Neural cell (in vitro differentiated cells): ENCODE measurements around the gene CDO1. TPM values are rescaled to one million over a fixed set of nuclear protein-coding genes. Genes with fewer than 3 reads are reported as not detected.

Experiments
- H2AFZ ChIP-seq: fragments of 200-600, 300-800 bp; sonication (generic), shearing (Covaris generic); 2 replicates; pipeline ENCODE4 v1.6.0; 2014; ENCODE audit warnings: low read depth, mild to moderate bottlenecking, antibody characterized with exemption, low read length, moderate library complexity
- H3F3A ChIP-seq: fragments of 200-600 bp; shearing (Covaris generic); 2 replicates; pipeline ENCODE4 v1.6.1; 2016; ENCODE audit warnings: mild to moderate bottlenecking, moderate library complexity, mixed read lengths, antibody characterized with exemption, low read length; ENCODE audit not compliant: insufficient read depth, poor library complexity, severe bottlenecking
- H3K27ac ChIP-seq: fragments of 200-600, 300-800 bp; sonication (generic), shearing (Covaris generic); 2 replicates; pipeline ENCODE4 v1.5.1; 2014; ENCODE audit warnings: mild to moderate bottlenecking, low read length, moderate library complexity
- H3K27me3 ChIP-seq: fragments of 300-800, 200-600 bp; sonication (generic), shearing (Covaris generic); 2 replicates; pipeline ENCODE4 v1.6.0; 2014; ENCODE audit warnings: mild to moderate bottlenecking, low read depth, low read length, moderate library complexity; ENCODE audit not compliant: insufficient read depth
- H3K36me3 ChIP-seq: fragments of 300-800, 200-600 bp; sonication (generic), shearing (Covaris generic); 2 replicates; pipeline ENCODE4 v1.5.1; 2014; ENCODE audit warnings: mild to moderate bottlenecking, antibody characterized with exemption, low read length, moderate library complexity; ENCODE audit not compliant: insufficient read depth
- H3K4me2 ChIP-seq: fragments of 300-800, 200-600 bp; sonication (generic), shearing (Covaris generic); 2 replicates; pipeline ENCODE4 v1.6.0; 2014; ENCODE audit warnings: mild to moderate bottlenecking, low read length
- H3K4me3 ChIP-seq: fragments of 300-800, 200-600 bp; sonication (generic), shearing (Covaris generic); 2 replicates; pipeline ENCODE4 v1.5.1; 2014; ENCODE audit warnings: mild to moderate bottlenecking, low read length, moderate library complexity
- H3K79me2 ChIP-seq: fragments of 200-600 bp; shearing (Covaris generic); replicated peaks from 2 replicates; pipeline ENCODE4 v1.6.0; 2014; ENCODE audit warnings: mild to moderate bottlenecking, low read length, moderate library complexity; ENCODE audit not compliant: insufficient read depth
- H3K9ac ChIP-seq: fragments of 300-800, 200-600 bp; sonication (generic), shearing (Covaris generic); 2 replicates; pipeline ENCODE4 v1.6.1; 2016; ENCODE audit warnings: mild to moderate bottlenecking, low read length, mixed read lengths
- H3K9me2 ChIP-seq: fragments of 200-600 bp; shearing (Covaris generic); 2 replicates; pipeline ENCODE4 v1.6.1; 2016; ENCODE audit warnings: mild to moderate bottlenecking, low read length, mixed read lengths; ENCODE audit not compliant: insufficient read depth
- H3K9me3 ChIP-seq: fragments of 200-600, 300-800 bp; sonication (generic), shearing (Covaris generic); 2 replicates; pipeline ENCODE4 v1.6.1; 2016; ENCODE audit warnings: mild to moderate bottlenecking, mixed run types, low read length, moderate library complexity, mixed read lengths
- H4K20me1 ChIP-seq: fragments of 200-600 bp; shearing (Covaris generic); 2 replicates; pipeline ENCODE4 v1.6.1; 2016; ENCODE audit warnings: mild to moderate bottlenecking, mixed run types; ENCODE audit not compliant: insufficient read depth
- EP300 ChIP-seq: fragments of 450-650 bp; conservative IDR thresholded peaks from 2 replicates; pipeline ENCODE4 v1.6.1; 2014; ENCODE audit warnings: antibody characterized with exemption, mild to moderate bottlenecking, moderate library complexity; ENCODE audit not compliant: poor library complexity, severe bottlenecking
- EZH2 ChIP-seq: fragments of 200-600, 300-800 bp; shearing (Covaris generic), sonication (generic); IDR thresholded peaks from 2 replicates; pipeline ENCODE4 v1.6.1; 2014; ENCODE audit warnings: antibody characterized with exemption, low read length, borderline replicate concordance, mild to moderate bottlenecking; ENCODE audit not compliant: insufficient read depth, poor library complexity, severe bottlenecking
- MXI1 ChIP-seq: fragments of 450-650 bp; conservative IDR thresholded peaks from 2 replicates; pipeline ENCODE4 v1.6.1; 2014; ENCODE audit warnings: antibody characterized with exemption, mild to moderate bottlenecking; ENCODE audit not compliant: poor library complexity, severe bottlenecking
- POLR2AphosphoS5 ChIP-seq: IDR thresholded peaks from 2 replicates; pipeline ENCODE4 v1.6.1; 2012
- RAD21 ChIP-seq: fragments of 450-650 bp; conservative IDR thresholded peaks from 2 replicates; pipeline ENCODE4 v1.6.1; 2014; ENCODE audit warnings: antibody characterized with exemption, mild to moderate bottlenecking, moderate library complexity
- SMC3 ChIP-seq: fragments of 450-650 bp; conservative IDR thresholded peaks from 2 replicates; pipeline ENCODE4 v1.6.1; 2014; ENCODE audit warnings: antibody characterized with exemption, mild to moderate bottlenecking, moderate library complexity; ENCODE audit not compliant: poor library complexity
- TAF1 ChIP-seq: IDR thresholded peaks from 2 replicates; pipeline ENCODE4 v1.6.1; 2012; ENCODE audit warnings: low read depth
- polyA plus RNA-seq: library from polyadenylated mRNA; depleted of rRNA; stranded (reverse); fragments of >200 nt; gene quantifications from 2 replicates; pipeline ENCODE4 v1.2.3, GENCODE V29; 2014
- TF ChIP-seq, protein P1 (sequence below): IDR thresholded peaks from 2 replicates; pipeline ENCODE4 v1.6.1; 2012; ENCODE audit warnings: borderline replicate concordance
- TF ChIP-seq, protein P2 (sequence below): fragments of 450-650 bp; IDR thresholded peaks from 2 replicates; pipeline ENCODE4 v1.5.1; 2014; ENCODE audit warnings: antibody characterized with exemption, mild to moderate bottlenecking, moderate library complexity; ENCODE audit not compliant: poor library complexity, severe bottlenecking

The CDO1 gene
- polyA plus RNA-seq, 1 donor from 2014 or later = 201 TPM

DNA sequence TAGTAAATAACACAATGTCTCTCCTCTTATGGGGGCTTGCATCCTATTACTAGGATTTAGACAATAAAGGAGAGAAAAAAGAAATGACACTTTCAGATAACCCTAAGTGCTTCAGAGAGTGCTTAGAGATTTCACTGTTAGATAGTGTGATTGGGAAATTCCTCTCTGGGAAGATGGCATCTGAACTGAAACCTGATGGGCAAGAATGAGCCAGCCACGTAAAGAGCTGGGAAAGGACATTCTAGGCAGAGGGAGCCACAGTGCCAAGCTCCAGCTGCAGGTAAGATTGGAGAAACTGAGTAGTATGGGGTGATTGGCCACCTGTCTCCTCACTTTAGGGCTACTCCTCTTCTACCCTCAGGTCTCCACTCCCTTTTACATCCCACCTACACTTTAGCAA, 14.5 kb downstream of the CDO1 start:
- Histone ChIP-seq H3K9ac (no peak overlapping the region), H4K20me1 (no peaks in the 10 kb centered on the region), H3K36me3 (peaks cover 7% of the 10 kb centered on the region), H3K27me3 (no peaks in the 10 kb centered on the region), H3K9me2 (no peaks in the 10 kb centered on the region), H3K79me2 (no peaks in the 10 kb centered on the region), H3K4me3 (no peak overlapping the region), H3K27ac (no peak overlapping the region), H3F3A (no peaks in the 10 kb centered on the region), H3K4me2 (no peak overlapping the region), H3K9me3 (no peaks in the 10 kb centered on the region), H2AFZ (no peak overlapping the region)
- TF ChIP-seq, protein P1, sequence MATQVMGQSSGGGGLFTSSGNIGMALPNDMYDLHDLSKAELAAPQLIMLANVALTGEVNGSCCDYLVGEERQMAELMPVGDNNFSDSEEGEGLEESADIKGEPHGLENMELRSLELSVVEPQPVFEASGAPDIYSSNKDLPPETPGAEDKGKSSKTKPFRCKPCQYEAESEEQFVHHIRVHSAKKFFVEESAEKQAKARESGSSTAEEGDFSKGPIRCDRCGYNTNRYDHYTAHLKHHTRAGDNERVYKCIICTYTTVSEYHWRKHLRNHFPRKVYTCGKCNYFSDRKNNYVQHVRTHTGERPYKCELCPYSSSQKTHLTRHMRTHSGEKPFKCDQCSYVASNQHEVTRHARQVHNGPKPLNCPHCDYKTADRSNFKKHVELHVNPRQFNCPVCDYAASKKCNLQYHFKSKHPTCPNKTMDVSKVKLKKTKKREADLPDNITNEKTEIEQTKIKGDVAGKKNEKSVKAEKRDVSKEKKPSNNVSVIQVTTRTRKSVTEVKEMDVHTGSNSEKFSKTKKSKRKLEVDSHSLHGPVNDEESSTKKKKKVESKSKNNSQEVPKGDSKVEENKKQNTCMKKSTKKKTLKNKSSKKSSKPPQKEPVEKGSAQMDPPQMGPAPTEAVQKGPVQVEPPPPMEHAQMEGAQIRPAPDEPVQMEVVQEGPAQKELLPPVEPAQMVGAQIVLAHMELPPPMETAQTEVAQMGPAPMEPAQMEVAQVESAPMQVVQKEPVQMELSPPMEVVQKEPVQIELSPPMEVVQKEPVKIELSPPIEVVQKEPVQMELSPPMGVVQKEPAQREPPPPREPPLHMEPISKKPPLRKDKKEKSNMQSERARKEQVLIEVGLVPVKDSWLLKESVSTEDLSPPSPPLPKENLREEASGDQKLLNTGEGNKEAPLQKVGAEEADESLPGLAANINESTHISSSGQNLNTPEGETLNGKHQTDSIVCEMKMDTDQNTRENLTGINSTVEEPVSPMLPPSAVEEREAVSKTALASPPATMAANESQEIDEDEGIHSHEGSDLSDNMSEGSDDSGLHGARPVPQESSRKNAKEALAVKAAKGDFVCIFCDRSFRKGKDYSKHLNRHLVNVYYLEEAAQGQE = no peak
- no peak for TF ChIP-seq EP300
- no peak for TF ChIP-seq SMC3
- TF ChIP-seq POLR2AphosphoS5 = no peak
- TF ChIP-seq RAD21 = no peak
- no peak for TF ChIP-seq TAF1
- TF ChIP-seq, protein P2, sequence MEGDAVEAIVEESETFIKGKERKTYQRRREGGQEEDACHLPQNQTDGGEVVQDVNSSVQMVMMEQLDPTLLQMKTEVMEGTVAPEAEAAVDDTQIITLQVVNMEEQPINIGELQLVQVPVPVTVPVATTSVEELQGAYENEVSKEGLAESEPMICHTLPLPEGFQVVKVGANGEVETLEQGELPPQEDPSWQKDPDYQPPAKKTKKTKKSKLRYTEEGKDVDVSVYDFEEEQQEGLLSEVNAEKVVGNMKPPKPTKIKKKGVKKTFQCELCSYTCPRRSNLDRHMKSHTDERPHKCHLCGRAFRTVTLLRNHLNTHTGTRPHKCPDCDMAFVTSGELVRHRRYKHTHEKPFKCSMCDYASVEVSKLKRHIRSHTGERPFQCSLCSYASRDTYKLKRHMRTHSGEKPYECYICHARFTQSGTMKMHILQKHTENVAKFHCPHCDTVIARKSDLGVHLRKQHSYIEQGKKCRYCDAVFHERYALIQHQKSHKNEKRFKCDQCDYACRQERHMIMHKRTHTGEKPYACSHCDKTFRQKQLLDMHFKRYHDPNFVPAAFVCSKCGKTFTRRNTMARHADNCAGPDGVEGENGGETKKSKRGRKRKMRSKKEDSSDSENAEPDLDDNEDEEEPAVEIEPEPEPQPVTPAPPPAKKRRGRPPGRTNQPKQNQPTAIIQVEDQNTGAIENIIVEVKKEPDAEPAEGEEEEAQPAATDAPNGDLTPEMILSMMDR = no peak
- TF ChIP-seq MXI1 = no peak
- TF ChIP-seq EZH2 = no peak

DNA sequence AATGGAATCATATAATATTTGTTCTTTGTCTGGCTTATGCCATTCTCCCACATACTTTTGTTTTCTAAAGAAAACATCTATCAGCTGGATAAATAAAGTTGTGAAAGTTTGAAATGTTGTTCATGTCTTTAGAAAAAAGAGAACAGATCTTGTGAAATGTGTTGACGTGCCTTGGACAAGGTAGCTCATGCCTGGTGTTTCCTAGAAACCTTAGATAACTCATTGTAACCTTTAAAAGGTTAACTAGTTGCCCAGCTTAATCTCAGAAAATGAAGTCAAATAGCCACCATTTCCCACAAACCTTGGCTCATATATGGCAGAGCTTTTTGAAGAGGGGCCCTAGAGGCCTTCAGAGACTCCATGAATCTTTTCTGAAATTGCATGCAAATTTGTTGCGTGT, 15.3 kb downstream of the CDO1 start:
- Histone ChIP-seq H3K4me3 (no peak overlapping the region), H3F3A (no peaks in the 10 kb centered on the region), H3K79me2 (no peaks in the 10 kb centered on the region), H2AFZ (no peak overlapping the region), H4K20me1 (no peaks in the 10 kb centered on the region), H3K4me2 (no peak overlapping the region), H3K27ac (no peak overlapping the region), H3K36me3 (peaks cover 7% of the 10 kb centered on the region), H3K9ac (no peak overlapping the region), H3K9me2 (no peaks in the 10 kb centered on the region), H3K9me3 (no peaks in the 10 kb centered on the region), H3K27me3 (no peaks in the 10 kb centered on the region)
- TF ChIP-seq MXI1 = no peak

DNA sequence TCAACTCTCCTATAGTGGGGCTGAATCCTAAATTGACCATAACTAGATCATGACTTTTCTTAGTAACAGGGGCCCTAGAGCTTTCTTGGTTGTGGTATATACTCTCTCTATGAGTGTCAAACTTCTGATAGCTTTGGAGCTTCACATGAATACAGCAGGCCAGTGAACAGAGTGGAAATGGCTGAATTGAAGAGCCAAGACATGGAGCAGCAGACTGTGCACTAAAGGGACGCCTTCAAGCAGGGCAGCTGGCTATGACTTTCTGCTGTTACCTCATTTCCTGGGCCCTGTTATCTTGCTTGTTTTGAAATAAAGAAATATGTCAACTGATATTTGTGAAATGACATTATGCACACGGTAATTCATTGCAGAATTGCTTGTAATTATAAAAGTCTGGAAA, 16.4 kb downstream of the CDO1 start:
- H3F3A ChIP-seq = no peaks in the 10 kb centered on the region
- no peaks in the 10 kb centered on the region for H4K20me1 ChIP-seq
- H3K27me3 ChIP-seq = no peaks in the 10 kb centered on the region
- no peak overlapping the region for H3K4me3 ChIP-seq
- TF ChIP-seq TAF1 (no peak), EZH2 (no peak), SMC3 (no peak), EP300 (no peak), MXI1 (no peak), POLR2AphosphoS5 (no peak), RAD21 (no peak)
- TF ChIP-seq, protein P2 = no peak
- TF ChIP-seq, protein P1 = no peak
- no peaks in the 10 kb centered on the region for H3K9me2 ChIP-seq
- H2AFZ ChIP-seq = no peak overlapping the region
- H3K36me3 ChIP-seq = peaks cover 2% of the 10 kb centered on the region
- H3K79me2 ChIP-seq = no peaks in the 10 kb centered on the region
- no peak overlapping the region for H3K4me2 ChIP-seq
- H3K9ac ChIP-seq = no peak overlapping the region
- H3K9me3 ChIP-seq = no peaks in the 10 kb centered on the region
- no peak overlapping the region for H3K27ac ChIP-seq
